IMR-90 (cell line): ENCODE results near the gene CASP8. TPM values are rescaled to one million over a fixed set of nuclear protein-coding genes. Genes with fewer than 3 reads are reported as not detected.

Source experiments
- ATAC-seq: fragments of 200-7000 bp; cut with Tn5 transposase; 2 replicates; pipeline ENCODE4 v1.9.1; 2020; ENCODE audit warnings: low read depth, mild to moderate bottlenecking, moderate library complexity
- BruUV-seq: library from RNA; stranded (reverse); fragments of 400-500 nt; replicated peaks from 2 replicates; lab custom pipeline; 2021; lab: Mats Ljungman, UMichigan
- CTCF ChIA-PET: fragments of 300-600 bp; formaldehyde crosslinking; extraction: SDS; loops from one replicate; lab custom pipeline; 2021; ENCODE audit warnings: antibody characterized with exemption; lab: Yijun Ruan, JAX
- POLR2A ChIA-PET: fragments of 300-600 bp; sonication (Branson Sonifier 250); formaldehyde crosslinking; loops from one replicate; lab custom pipeline; 2022; ENCODE audit warnings: antibody characterized with exemption; ENCODE audit not compliant: unreplicated experiment; lab: Charles Lee
- DNase-seq: peaks from one replicate; pipeline ENCODE4 v3.0.0; 2013
- H2AFZ ChIP-seq: replicated peaks from 2 replicates; pipeline ENCODE3; 2013; ENCODE audit warnings: low read length, mild to moderate bottlenecking; ENCODE audit not compliant: poor library complexity
- H2AK5ac ChIP-seq: 2 replicates; pipeline ENCODE4 v1.6.1; 2013; ENCODE audit warnings: low read depth, low read length, inconsistent platforms
- H2AK9ac ChIP-seq: replicated peaks from 2 replicates; pipeline ENCODE3; 2013; ENCODE audit warnings: mild to moderate bottlenecking, low read depth, low read length, moderate library complexity; ENCODE audit not compliant: poor library complexity
- H2BK120ac ChIP-seq: 2 replicates; pipeline ENCODE4 v1.6.1; 2013; ENCODE audit warnings: low read depth, low read length, inconsistent platforms
- H2BK15ac ChIP-seq: 3 replicates; pipeline ENCODE4 v1.6.1; 2013; ENCODE audit warnings: low read depth, low read length, inconsistent platforms
- H2BK20ac ChIP-seq: 2 replicates; pipeline ENCODE4 v1.6.1; 2013; ENCODE audit warnings: low read depth, mild to moderate bottlenecking, inconsistent platforms, low read length, moderate library complexity
- H2BK5ac ChIP-seq: 2 replicates; pipeline ENCODE4 v1.6.1; 2013; ENCODE audit warnings: mild to moderate bottlenecking, low read depth, low read length, inconsistent platforms; ENCODE audit not compliant: poor library complexity, severe bottlenecking
- H3K14ac ChIP-seq: replicated peaks from 2 replicates; pipeline ENCODE4 v1.6.1; 2013; ENCODE audit warnings: low read depth, low read length, inconsistent platforms
- H3K18ac ChIP-seq: 2 replicates; pipeline ENCODE4 v1.6.1; 2013; ENCODE audit warnings: low read depth, low read length, control low read depth
- H3K23ac ChIP-seq: 2 replicates; pipeline ENCODE4 v1.6.1; 2013; ENCODE audit warnings: low read depth, low read length, inconsistent platforms
- H3K27ac ChIP-seq: 2 replicates; pipeline ENCODE4 v1.5.1; 2013; ENCODE audit warnings: mild to moderate bottlenecking, control low read depth, low read length; ENCODE audit not compliant: insufficient read depth
- H3K27me3 ChIP-seq: 2 replicates; pipeline ENCODE4 v1.6.1; 2013; ENCODE audit warnings: low read length; ENCODE audit not compliant: control insufficient read depth, insufficient read depth
- H3K36me3 ChIP-seq: 2 replicates; pipeline ENCODE4 v1.6.1; 2013; ENCODE audit warnings: low read length, mixed read lengths; ENCODE audit not compliant: control insufficient read depth, insufficient read depth
- H3K4ac ChIP-seq: 2 replicates; pipeline ENCODE4 v1.6.1; 2013; ENCODE audit warnings: low read depth, low read length, inconsistent platforms
- H3K4me1 ChIP-seq: 2 replicates; pipeline ENCODE4 v1.6.1; 2013; ENCODE audit warnings: low read length, mixed read lengths; ENCODE audit not compliant: control insufficient read depth, insufficient read depth
- H3K4me2 ChIP-seq: 2 replicates; pipeline ENCODE4 v1.6.1; 2013; ENCODE audit warnings: low read depth, mild to moderate bottlenecking, control low read depth, low read length, moderate library complexity
- H3K4me3 ChIP-seq: 2 replicates; pipeline ENCODE4 v1.5.1; 2013; ENCODE audit warnings: low read depth, mild to moderate bottlenecking, control low read depth, low read length, moderate library complexity; ENCODE audit not compliant: insufficient read depth
- H3K56ac ChIP-seq: 2 replicates; pipeline ENCODE4 v1.6.1; 2013; ENCODE audit warnings: low read length, inconsistent platforms; ENCODE audit not compliant: insufficient read depth; ENCODE audit errors: extremely low read depth
- H3K79me1 ChIP-seq, 2 experiments: 2 replicates each; pipeline ENCODE4 v1.6.1; 2013; ENCODE audit warnings: low read length in 2 of 2, inconsistent platforms in 1 of 2, low read depth in 1 of 2
- H3K9ac ChIP-seq: 2 replicates; pipeline ENCODE4 v1.6.1; 2013; ENCODE audit warnings: low read depth, low read length, control low read depth
- H3K9me1 ChIP-seq: 2 replicates; pipeline ENCODE4 v1.6.1; 2013; ENCODE audit warnings: low read length, inconsistent platforms; ENCODE audit not compliant: insufficient read depth
- H3K9me3 ChIP-seq: 2 replicates; pipeline ENCODE4 v1.6.1; 2013; ENCODE audit warnings: low read length; ENCODE audit not compliant: control insufficient read depth, insufficient read depth
- H4K20me1 ChIP-seq: 2 replicates; pipeline ENCODE4 v1.6.1; 2013; ENCODE audit warnings: low read length, inconsistent platforms; ENCODE audit not compliant: insufficient read depth
- H4K5ac ChIP-seq: 2 replicates; pipeline ENCODE4 v1.6.1; 2013; ENCODE audit warnings: mild to moderate bottlenecking, low read depth, low read length, control low read depth
- H4K8ac ChIP-seq, 2 experiments: 2 replicates each; pipeline ENCODE4 v1.6.1; 2013; ENCODE audit warnings: low read depth in 2 of 2, low read length in 2 of 2, control low read depth in 1 of 2, inconsistent platforms in 1 of 2
- H4K91ac ChIP-seq: 2 replicates; pipeline ENCODE4 v1.6.1; 2013; ENCODE audit warnings: low read depth, low read length, inconsistent platforms; ENCODE audit not compliant: insufficient read depth
- CEBPB ChIP-seq: IDR thresholded peaks from 2 replicates; pipeline ENCODE4 v1.6.1; 2012; ENCODE audit warnings: low read depth, low read length, improper control_type of control experiment
- CHD1 ChIP-seq: IDR thresholded peaks from 2 replicates; pipeline ENCODE4 v1.6.1; 2012; ENCODE audit warnings: low read depth, low read length, improper control_type of control experiment
- ELK1 ChIP-seq: fragments of 150-350 bp; IDR thresholded peaks from 2 replicates; pipeline ENCODE4 v1.6.1; 2016; ENCODE audit warnings: low read depth, mild to moderate bottlenecking, low read length, moderate library complexity, borderline replicate concordance
- MAFK ChIP-seq: IDR thresholded peaks from 2 replicates; pipeline ENCODE4 v1.6.1; 2012; ENCODE audit warnings: low read depth, low read length, improper control_type of control experiment
- MXI1 ChIP-seq: IDR thresholded peaks from 2 replicates; pipeline ENCODE4 v1.6.1; 2012; ENCODE audit warnings: low read depth, mild to moderate bottlenecking, low read length, moderate library complexity, borderline replicate concordance
- RAD21 ChIP-seq: IDR thresholded peaks from 2 replicates; pipeline ENCODE4 v1.6.1; 2012; ENCODE audit warnings: low read length, improper control_type of control experiment
- RCOR1 ChIP-seq: IDR thresholded peaks from 2 replicates; pipeline ENCODE4 v1.6.1; 2012; ENCODE audit warnings: mild to moderate bottlenecking, low read length, improper control_type of control experiment; ENCODE audit not compliant: insufficient replicate concordance
- SMC3 ChIP-seq: fragments of 150-350 bp; IDR thresholded peaks from 2 replicates; pipeline ENCODE4 v1.6.1; 2016; ENCODE audit warnings: low read depth, mild to moderate bottlenecking, antibody characterized with exemption, low read length, moderate library complexity
- USF2 ChIP-seq: fragments of 150-350 bp; IDR thresholded peaks from 2 replicates; pipeline ENCODE4 v1.6.1; 2017; ENCODE audit warnings: mild to moderate bottlenecking, antibody characterized with exemption, low read length, low read depth
- WGBS, 2 experiments: methylation state at CpG; one replicate each; pipeline versions ENCODE4 v1.1.5 to v1.1.7; 2013; ENCODE audit warnings: missing lambda C conversion rate in 2 of 2; ENCODE audit not compliant: insufficient read length in 1 of 2; ENCODE audit errors: extremely low coverage in 2 of 2; 5-methylcytosine and 5-hydroxymethylcytosine counted together
- dilution Hi-C: fragments of 300-500 bp; cut with HindIII; formaldehyde crosslinking; loops from one replicate; pipeline ENCODE4 v1.14.3; 2018; ENCODE audit warnings: low sequenced_read_pairs; ENCODE audit not compliant: unreplicated experiment
- in situ Hi-C: fragments of 300-500 bp; cut with MboI; formaldehyde crosslinking; loops from 3 replicates; pipeline ENCODE4 v1.14.3; 2019; ENCODE audit warnings: low sequenced_read_pairs, inconsistent platforms, mixed read lengths
- intact Hi-C: fragments of 100-400 bp; cut with micrococcal nuclease; formaldehyde crosslinking; loops from 2 replicates; pipeline ENCODE4 v1.10.0; 2022
- polyA plus RNA-seq, 3 experiments: library from polyadenylated mRNA; depleted of rRNA; stranded (reverse); fragments of >200 nt; gene quantifications; 2 replicates each; pipeline ENCODE4 v1.2.3, GENCODE V29; 2012; ENCODE audit warnings: low replicate concordance in 1 of 3
- total RNA-seq: library from RNA; depleted of rRNA; stranded (reverse); fragments of >200 nt; gene quantifications from 2 replicates; pipeline ENCODE4 v1.2.3, GENCODE V29; 2012

CASP8 gene
- total and polyA plus RNA-seq, 2 of the 4 experiments (the other 2 are of a cell fraction) = 13.1 to 17.0 TPM

GRCh38 chr2:201270293-201271001, 10.1 kb downstream of the CASP8 start:
- Histone ChIP-seq H3K23ac (no peak overlapping the region), H2AK5ac (no peak overlapping the region), H3K9me1 (no peaks in the 10 kb centered on the region), H3K9ac (no peak overlapping the region), H3K36me3 (peaks cover 27% of the 10 kb centered on the region), H3K4ac (no peak overlapping the region), H2BK5ac (no peak overlapping the region), H2BK15ac (no peak overlapping the region), H3K4me1 (no peaks in the 10 kb centered on the region), H3K27me3 (no peaks in the 10 kb centered on the region), H4K8ac (no peak overlapping the region), H4K91ac (no peak overlapping the region), H2AK9ac (no peak overlapping the region), H3K4me3 (no peak overlapping the region), H3K9me3 (no peaks in the 10 kb centered on the region), H2BK120ac (no peak overlapping the region), H2BK20ac (no peak overlapping the region), H3K18ac (no peak overlapping the region), H3K27ac (no peak overlapping the region), H3K56ac (no peak overlapping the region), H2AFZ (no peak overlapping the region), H3K79me1 (peaks cover 7 to 9% of the 10 kb centered on the region in 2 experiments; a peak in 3 of 4 replicates), H4K5ac (no peak overlapping the region), H3K14ac (no peak overlapping the region), H3K4me2 (no peak overlapping the region), H4K20me1 (no peaks in the 10 kb centered on the region)
- no TSS peak for BruUV-seq
- WGBS, 2 experiments = 90% methylated on average over 2 of the region's 9 CpGs; no CpG with 5 or more reads in 1 of the 2 experiments
- DNase-seq = no peak
- ChIA-PET CTCF (no interaction called here), POLR2A (no interaction called here)
- in situ Hi-C loops (no loop called here), dilution Hi-C loops (no loop called here), intact Hi-C loops (no loop called here)
- no peak for TF ChIP-seq RCOR1
- no peak for TF ChIP-seq MXI1
- TF ChIP-seq ELK1 = no peak
- TF ChIP-seq CEBPB = no peak
- no peak for TF ChIP-seq CHD1
- no peak for TF ChIP-seq USF2
- no peak for TF ChIP-seq SMC3
- TF ChIP-seq RAD21 = no peak
- TF ChIP-seq MAFK = no peak
- ATAC-seq = no peak
